SU-DHL-6 (cell line): ENCODE results near the gene DEPDC1B.

Experiments
- H2AFZ ChIP-seq: fragments of 200-600 bp; sonication (generic); 2 replicates; pipeline ENCODE4 v1.6.1; 2014; ENCODE audit warnings: low read depth, mild to moderate bottlenecking, moderate library complexity, mixed read lengths, antibody characterized with exemption, low read length; ENCODE audit not compliant: severe bottlenecking
- H3F3A ChIP-seq: fragments of 200-600 bp; shearing (Covaris generic); 2 replicates; pipeline ENCODE4 v1.6.0; 2016; ENCODE audit warnings: antibody characterized with exemption, mild to moderate bottlenecking; ENCODE audit not compliant: insufficient read depth
- H3K27ac ChIP-seq: fragments of 200-600 bp; sonication (generic); 2 replicates; pipeline ENCODE4 v1.5.1; 2016; ENCODE audit warnings: low read depth, mild to moderate bottlenecking, low read length, moderate library complexity, mixed read lengths
- H3K27me3 ChIP-seq: fragments of 200-600 bp; sonication (generic), shearing (Covaris generic); 2 replicates; pipeline ENCODE4 v1.6.0; 2014; ENCODE audit warnings: mild to moderate bottlenecking, low read length
- H3K36me3 ChIP-seq: fragments of 200-600 bp; sonication (generic); 2 replicates; pipeline ENCODE4 v1.6.1; 2014; ENCODE audit warnings: mild to moderate bottlenecking, low read length, mixed read lengths
- H3K4me2 ChIP-seq: fragments of 300-600, 200-600 bp; shearing (Covaris generic), sonication (generic); 2 replicates; pipeline ENCODE4 v1.6.0; 2014; ENCODE audit warnings: low read length, low read depth, mild to moderate bottlenecking; ENCODE audit not compliant: poor library complexity, severe bottlenecking
- H3K4me3 ChIP-seq: fragments of 200-600 bp; sonication (generic); 2 replicates; pipeline ENCODE4 v1.5.1; 2014; ENCODE audit warnings: antibody characterized with exemption, low read length, mild to moderate bottlenecking, mixed read lengths; ENCODE audit not compliant: insufficient read depth, poor library complexity, severe bottlenecking
- H3K79me2 ChIP-seq: fragments of 200-600 bp; sonication (generic); 2 replicates; pipeline ENCODE4 v1.6.1; 2014; ENCODE audit warnings: mild to moderate bottlenecking, low read length, moderate library complexity; ENCODE audit not compliant: insufficient read depth
- H3K9ac ChIP-seq: fragments of 200-600 bp; sonication (generic); 2 replicates; pipeline ENCODE4 v1.7.0; 2014; ENCODE audit warnings: mild to moderate bottlenecking, low read length
- H3K9me2 ChIP-seq: fragments of 200-600 bp; sonication (generic); replicated peaks from 2 replicates; pipeline ENCODE4 v1.6.1; 2014; ENCODE audit warnings: low read length; ENCODE audit not compliant: insufficient read depth
- H3K9me3 ChIP-seq: fragments of 200-600 bp; sonication (generic); 2 replicates; pipeline ENCODE4 v1.6.1; 2014; ENCODE audit warnings: low read length, mixed read lengths; ENCODE audit not compliant: insufficient read depth
- H4K20me1 ChIP-seq: fragments of 200-600 bp; sonication (generic); 2 replicates; pipeline ENCODE4 v1.6.1; 2014; ENCODE audit warnings: low read depth, mild to moderate bottlenecking, antibody characterized with exemption, low read length, moderate library complexity, mixed read lengths
- CTCF ChIP-seq: fragments of 200-600 bp; sonication (generic); IDR thresholded peaks from one replicate; pipeline ENCODE4 v1.5.1; 2017; ENCODE audit warnings: antibody characterized with exemption, mild to moderate bottlenecking, low read length, moderate library complexity; ENCODE audit not compliant: insufficient read depth, poor library complexity, severe bottlenecking
- EZH2phosphoT487 ChIP-seq: fragments of 200-600 bp; sonication (generic), shearing (Covaris generic); conservative IDR thresholded peaks from 2 replicates; pipeline ENCODE4 v1.6.1; 2018; ENCODE audit warnings: mild to moderate bottlenecking, antibody characterized with exemption, low read length, moderate library complexity, mixed read lengths

Gene DEPDC1B

DNA sequence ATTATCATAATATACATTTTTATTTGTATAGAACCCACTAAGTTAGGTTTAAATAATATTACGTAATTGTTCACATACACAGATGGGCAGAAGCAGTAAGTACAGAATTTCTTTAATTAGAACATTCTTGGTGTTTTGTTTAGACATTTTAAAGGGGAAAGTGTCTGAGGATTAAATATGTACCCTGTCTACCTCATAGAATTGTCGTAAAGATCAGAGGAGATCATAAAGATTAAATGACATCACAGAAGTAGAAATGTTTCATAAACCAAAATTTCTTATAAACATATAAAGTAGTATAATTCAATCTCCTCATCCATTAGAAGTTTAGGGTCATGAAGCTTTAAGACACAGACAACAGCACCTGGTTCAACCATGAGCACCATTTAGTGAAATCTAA lies 20.1 kb downstream of the DEPDC1B start:
- peaks cover 6% of the 10 kb centered on the region for H3K36me3 ChIP-seq
- no peak overlapping the region for H3K4me2 ChIP-seq
- H3F3A ChIP-seq, result peaks cover 3% of the 10 kb centered on the region; the same call in 1 of the 2 replicates
- no peaks in the 10 kb centered on the region for H3K9me3 ChIP-seq
- no peak overlapping the region for H3K9ac ChIP-seq
- no peaks in the 10 kb centered on the region for H3K27me3 ChIP-seq
- H3K27ac ChIP-seq, result no peak overlapping the region
- H3K4me3 ChIP-seq, result no peak overlapping the region
- no peaks in the 10 kb centered on the region for H4K20me1 ChIP-seq
- no peak overlapping the region for H2AFZ ChIP-seq
- H3K9me2 ChIP-seq, result no peaks in the 10 kb centered on the region
- peaks cover 71% of the 10 kb centered on the region for H3K79me2 ChIP-seq
- TF ChIP-seq EZH2phosphoT487 (no peak), CTCF (no peak)

DNA sequence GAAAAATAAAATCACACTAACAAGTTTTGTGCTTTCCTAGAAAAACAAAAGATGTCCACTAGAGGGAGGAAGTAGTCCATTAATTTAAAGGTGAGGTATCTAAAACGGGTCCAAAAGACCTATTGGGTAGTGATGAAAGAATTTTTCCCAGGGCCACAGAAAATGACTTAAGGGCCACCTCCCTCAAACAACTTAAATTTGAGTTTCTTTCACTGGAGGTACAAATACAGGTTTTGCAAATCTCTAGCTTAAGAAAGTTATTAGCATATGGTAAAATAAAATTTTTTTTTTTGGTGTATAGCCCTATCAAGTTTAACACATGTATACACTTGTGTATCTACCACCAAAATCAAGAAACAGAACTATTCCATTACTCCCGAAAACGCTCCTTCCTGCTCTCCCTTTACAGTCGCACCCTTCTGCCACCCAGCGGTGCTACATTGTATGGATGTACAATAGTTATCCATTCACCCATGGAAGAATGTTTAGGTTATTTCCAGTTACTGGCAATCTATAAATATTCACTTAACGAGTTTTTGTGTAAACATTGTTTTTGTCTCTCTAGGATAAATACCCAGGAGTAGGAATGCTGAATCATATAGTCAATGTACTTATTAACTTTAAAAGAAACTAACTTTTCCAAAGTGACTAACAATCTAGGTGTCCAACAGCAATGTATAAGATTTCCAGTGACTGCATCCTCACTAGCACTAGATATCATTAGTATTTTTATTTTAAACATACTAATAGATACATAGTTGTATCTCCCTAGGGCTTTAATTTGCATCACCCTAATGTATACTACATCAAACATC lies 21.9 kb downstream of the DEPDC1B start:
- TF ChIP-seq EZH2phosphoT487, result no peak
- peak; percentile 38 for TF ChIP-seq CTCF
- Histone ChIP-seq H2AFZ (no peak overlapping the region), H3K27ac (no peak overlapping the region), H4K20me1 (no peaks in the 10 kb centered on the region), H3K9ac (no peak overlapping the region), H3K27me3 (no peaks in the 10 kb centered on the region), H3K4me2 (no peak overlapping the region), H3K4me3 (no peak overlapping the region), H3K9me3 (no peaks in the 10 kb centered on the region), H3K9me2 (no peaks in the 10 kb centered on the region), H3F3A (0 out of 2 replicates have a peak, but pooled peaks cover 3% of the 10 kb centered on the region), H3K79me2 (peaks cover 59% of the 10 kb centered on the region), H3K36me3 (peaks cover 6% of the 10 kb centered on the region)

DNA sequence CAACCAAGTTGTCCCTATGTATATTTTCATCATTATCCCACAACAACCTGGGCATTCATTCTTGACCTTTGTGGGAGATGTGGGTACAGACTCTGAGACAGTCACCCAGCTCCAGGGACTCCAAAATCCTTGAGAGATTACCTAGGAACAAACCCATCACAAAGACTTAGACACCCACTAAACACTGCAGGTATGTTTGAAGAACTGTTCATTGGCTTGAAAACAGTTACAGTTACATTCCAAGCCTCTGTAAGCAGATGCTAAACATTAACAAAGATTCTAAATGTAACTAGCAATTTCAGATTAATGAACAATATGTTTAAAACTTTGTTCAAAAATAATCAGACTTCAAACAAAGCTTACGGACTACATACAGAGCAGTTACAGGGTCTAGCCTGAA lies 24.7 kb downstream of the DEPDC1B start:
- Histone ChIP-seq H3K9ac (no peak overlapping the region), H4K20me1 (no peaks in the 10 kb centered on the region), H3K27me3 (no peaks in the 10 kb centered on the region), H3K79me2 (peaks cover 53% of the 10 kb centered on the region), H2AFZ (no peak overlapping the region), H3F3A (0 out of 2 replicates have a peak, but pooled peaks cover 3% of the 10 kb centered on the region), H3K9me3 (no peaks in the 10 kb centered on the region), H3K9me2 (no peaks in the 10 kb centered on the region), H3K4me3 (no peak overlapping the region), H3K4me2 (no peak overlapping the region), H3K36me3 (no peaks in the 10 kb centered on the region), H3K27ac (no peak overlapping the region)
- TF ChIP-seq EZH2phosphoT487 (no peak), CTCF (no peak)
